ENCODE measurements around the gene RPS16.

The RPS16 gene

DNA sequence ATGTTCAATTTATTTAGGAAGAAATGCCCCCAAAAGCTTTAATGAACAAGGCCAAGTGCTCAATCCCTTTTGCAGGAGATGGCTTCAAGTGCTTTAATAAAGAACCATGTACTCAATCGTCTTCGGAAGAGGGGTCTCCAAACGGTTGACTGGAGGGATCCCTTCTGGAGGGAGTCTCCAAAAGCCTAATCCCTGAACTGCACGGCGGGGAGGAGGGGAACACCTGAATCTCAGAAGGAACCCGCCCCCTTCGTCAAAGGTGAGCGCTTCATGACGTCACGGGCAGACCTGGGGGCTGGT, 45.3 kb downstream of the RPS16 start:
- in situ Hi-C loops (cut with MboI; ENCODE audit: low sequenced_read_pairs): loop anchor here (10.0 kb wide), 1 partner anchor 46 kb away; the partner anchor contains the start of gene SAMD4B

DNA sequence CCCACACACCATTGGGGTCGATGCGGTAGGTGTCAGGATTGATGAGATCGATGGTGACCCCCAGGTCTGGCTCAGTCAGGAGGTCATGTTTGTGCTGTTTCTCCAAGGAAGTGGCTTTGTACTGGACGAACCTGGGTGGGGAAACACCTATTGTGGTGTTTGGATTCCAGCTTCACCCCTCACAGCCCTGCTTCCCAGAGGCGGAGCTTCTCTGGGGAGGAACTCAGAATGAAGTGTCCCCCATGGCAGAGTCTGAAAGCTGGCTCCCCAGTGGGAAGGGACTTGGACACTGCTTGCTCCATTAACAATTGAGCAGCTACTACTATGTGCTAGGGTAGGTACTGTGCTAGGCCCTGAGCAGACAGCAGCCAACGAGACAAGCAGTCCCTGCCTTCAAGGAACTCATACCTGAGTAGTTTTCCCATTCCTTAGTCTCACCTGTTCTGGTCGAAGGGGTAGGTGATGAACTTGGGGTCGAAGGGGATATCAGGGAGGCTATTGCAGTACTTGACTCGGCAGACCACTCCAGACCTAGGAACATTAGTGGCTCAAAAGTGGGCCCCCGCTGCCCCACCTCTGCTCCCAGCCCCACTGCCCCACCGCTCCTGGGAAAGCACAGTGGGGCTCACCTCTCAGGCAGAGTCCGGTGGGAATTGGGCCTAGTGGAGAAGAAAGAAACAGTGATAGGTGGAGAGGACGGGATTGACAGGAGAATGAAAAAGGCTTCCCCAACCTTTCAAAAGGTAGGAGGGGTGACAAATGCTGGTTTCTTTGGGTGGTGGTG, 45.9 kb downstream of the RPS16 start:
- in situ Hi-C loops (cut with MboI; ENCODE audit: low sequenced_read_pairs): loop anchor here (10.0 kb wide), 1 partner anchor 45 kb away; the partner anchor contains the start of gene SAMD4B

DNA sequence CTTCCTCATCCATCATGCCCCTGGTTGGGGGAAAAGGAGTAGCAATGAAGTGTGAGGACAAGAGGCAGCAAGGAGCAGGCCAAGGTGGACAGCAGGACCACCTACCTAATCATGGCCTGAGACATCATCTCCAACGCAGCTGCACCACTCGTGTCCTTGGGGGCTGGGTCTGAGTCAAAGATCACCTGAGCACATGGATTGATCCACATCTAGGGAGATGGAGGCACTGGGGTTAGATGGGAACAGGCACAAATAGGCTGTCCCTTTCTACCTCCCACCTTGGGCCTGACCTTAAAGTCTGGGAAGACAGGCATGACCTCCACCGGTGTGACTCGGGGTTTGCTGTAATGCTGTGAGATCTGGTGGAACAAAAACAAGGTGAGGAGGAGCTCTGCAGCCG, 47.1 kb downstream of the RPS16 start:
- in situ Hi-C loops (cut with MboI; ENCODE audit: low sequenced_read_pairs): no loop called here

DNA sequence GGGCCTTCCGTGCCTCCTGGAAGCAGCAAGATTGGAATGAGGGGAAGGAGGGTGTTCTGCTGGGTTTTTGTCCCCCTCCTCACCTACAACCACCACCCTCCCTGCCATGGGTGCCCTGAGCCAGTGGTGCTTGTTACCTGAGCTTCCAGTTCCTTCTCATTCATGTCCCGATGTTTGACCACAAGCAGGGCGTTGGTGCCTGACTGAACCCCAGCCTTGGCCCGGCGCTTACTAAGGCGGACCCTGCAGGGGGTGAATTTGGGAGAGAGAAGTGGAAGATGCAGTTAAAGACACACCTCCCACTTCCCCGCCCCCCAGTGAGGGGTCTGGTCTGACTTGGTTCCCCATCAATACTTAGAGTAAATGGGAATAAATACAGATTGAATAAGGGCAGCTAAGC, 49.2 kb downstream of the RPS16 start:
- in situ Hi-C loops (cut with MboI; ENCODE audit: low sequenced_read_pairs): no loop called here

DNA sequence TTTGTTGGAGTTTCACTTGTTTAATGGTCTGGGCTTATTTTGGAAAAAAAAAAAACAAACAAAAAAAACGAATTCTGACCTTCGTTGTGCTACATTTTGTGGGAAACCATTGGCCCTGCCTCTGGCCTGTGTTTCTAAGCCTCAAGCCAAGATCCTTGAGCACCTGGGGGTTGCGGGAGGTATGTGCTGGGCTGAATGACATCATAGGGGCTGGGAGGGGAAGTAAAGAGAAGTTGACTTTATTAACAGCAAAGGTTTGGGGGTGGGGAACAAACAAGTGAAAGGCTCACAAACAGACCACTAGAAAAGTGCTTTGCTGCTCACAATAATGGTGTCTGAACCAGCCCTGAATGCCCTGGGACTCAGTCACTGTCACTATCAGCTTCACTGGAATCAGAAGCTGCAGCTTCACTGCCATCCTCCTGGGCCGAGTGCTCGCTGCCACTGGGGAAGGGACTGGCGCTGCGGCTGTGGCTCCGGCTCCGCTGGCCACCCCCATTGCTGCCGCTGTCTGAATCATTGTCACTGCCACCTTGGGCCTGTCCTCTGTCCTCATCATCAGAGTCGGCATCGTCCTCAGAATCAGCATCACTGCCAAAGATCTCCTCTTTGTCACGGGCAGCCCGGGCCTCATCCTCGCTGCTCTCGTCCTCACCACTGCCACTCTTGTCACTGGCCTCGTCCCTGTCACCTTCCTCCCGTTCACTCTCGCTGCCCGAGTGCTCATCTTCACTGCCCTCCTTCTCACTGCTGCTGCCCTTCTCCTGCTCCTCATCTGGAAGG, 49.9 kb downstream of the RPS16 start:
- in situ Hi-C loops (cut with MboI; ENCODE audit: low sequenced_read_pairs): no loop called here

DNA sequence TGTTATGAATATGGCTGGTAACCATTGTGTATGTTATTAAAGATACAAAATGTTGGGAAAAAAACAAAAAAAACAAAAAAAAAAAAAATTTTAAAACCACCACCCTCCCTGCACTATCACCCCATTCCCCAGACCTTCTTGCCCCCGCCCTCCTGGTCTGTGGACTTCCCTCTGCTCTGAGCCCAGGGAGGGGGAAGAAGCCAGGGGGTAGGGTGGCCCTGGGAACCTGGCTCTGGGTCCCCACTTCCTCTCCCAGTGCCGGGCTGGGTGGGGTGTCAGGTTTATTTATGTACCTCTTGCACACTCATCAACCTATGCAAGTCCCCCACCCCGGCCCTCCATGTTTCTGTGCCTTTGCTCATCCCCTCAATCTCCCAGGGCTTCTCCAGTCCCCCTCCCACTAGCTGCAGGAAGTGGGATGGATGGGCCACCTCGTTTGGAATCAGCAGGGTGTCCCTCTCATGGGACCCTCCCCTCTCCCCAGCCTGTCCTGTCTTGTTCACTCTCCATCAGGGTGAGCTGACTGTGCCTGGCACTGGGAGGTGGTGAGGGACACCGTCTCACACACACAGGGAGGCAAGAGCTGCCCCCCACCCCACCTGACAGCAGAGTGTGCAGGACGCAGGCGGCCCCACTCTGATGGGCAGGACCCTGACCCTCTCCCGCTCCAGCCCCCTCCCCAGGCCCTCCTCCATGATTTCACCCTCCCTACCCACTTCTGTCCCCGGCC, 50.7 kb downstream of the RPS16 start:
- in situ Hi-C loops (cut with MboI; ENCODE audit: low sequenced_read_pairs): no loop called here

Data from HL-60/S4 (cell line).